ENCODE measurements around the gene EPHB1. TPM values are rescaled to one million over a fixed set of nuclear protein-coding genes. Genes with fewer than 3 reads are reported as not detected.

Gene EPHB1
- total RNA-seq, 2 experiments from 2014 or later = 0.39 to 0.91 TPM

- H3K27ac Mint-ChIP-seq = no peak overlapping the region
- POLR2A ChIA-PET = no interaction called here
- H3K9me3 Mint-ChIP-seq = no peaks in the 10 kb centered on the region
- ATAC-seq (ENCODE audit: low read depth) (no peak), DNase-seq (no peak)
- no peaks in the 10 kb centered on the region for H3K36me3 Mint-ChIP-seq
- H3K27me3 Mint-ChIP-seq = no peaks in the 10 kb centered on the region
- no peaks in the 10 kb centered on the region for H3K4me1 Mint-ChIP-seq
- H3K4me3 Mint-ChIP-seq = no peak overlapping the region
Observed at GRCh38 chr3:135078283-135078682, 283.2 kb downstream of the EPHB1 start.

- H3K4me3 Mint-ChIP-seq = no peak overlapping the region
- no peaks in the 10 kb centered on the region for H3K4me1 Mint-ChIP-seq
- DNase-seq (no peak), ATAC-seq (ENCODE audit: low read depth) (no peak)
- H3K36me3 Mint-ChIP-seq = no peaks in the 10 kb centered on the region
- POLR2A ChIA-PET = no interaction called here
- no peaks in the 10 kb centered on the region for H3K9me3 Mint-ChIP-seq
- no peak overlapping the region for H3K27ac Mint-ChIP-seq
- no peaks in the 10 kb centered on the region for H3K27me3 Mint-ChIP-seq
Observed at GRCh38 chr3:135079095-135079494, 284.0 kb downstream of the EPHB1 start.

- Mint-ChIP-seq H3K4me3 (no peak overlapping the region), H3K36me3 (no peaks in the 10 kb centered on the region), H3K9me3 (no peaks in the 10 kb centered on the region), H3K27me3 (no peaks in the 10 kb centered on the region), H3K27ac (no peak overlapping the region), H3K4me1 (no peaks in the 10 kb centered on the region)
- POLR2A ChIA-PET = no interaction called here
- no peak for DNase-seq
- ATAC-seq (ENCODE audit: low read depth) = no peak
Observed at GRCh38 chr3:135081451-135081850, 286.4 kb downstream of the EPHB1 start.

GRCh38 chr3:135081856-135082434, 286.9 kb downstream of the EPHB1 start:
- DNase-seq (no peak), ATAC-seq (ENCODE audit: low read depth) (no peak)
- H3K27me3 Mint-ChIP-seq = no peaks in the 10 kb centered on the region
- H3K9me3 Mint-ChIP-seq = no peaks in the 10 kb centered on the region
- no peak overlapping the region for H3K27ac Mint-ChIP-seq
- no peaks in the 10 kb centered on the region for H3K4me1 Mint-ChIP-seq
- POLR2A ChIA-PET = no interaction called here
- H3K4me3 Mint-ChIP-seq = no peak overlapping the region
- no peaks in the 10 kb centered on the region for H3K36me3 Mint-ChIP-seq

- DNase-seq (no peak), ATAC-seq (ENCODE audit: low read depth) (no peak)
- POLR2A ChIA-PET = no interaction called here
- no peaks in the 10 kb centered on the region for H3K4me1 Mint-ChIP-seq
- H3K27me3 Mint-ChIP-seq = no peaks in the 10 kb centered on the region
- H3K36me3 Mint-ChIP-seq = no peaks in the 10 kb centered on the region
- no peak overlapping the region for H3K4me3 Mint-ChIP-seq
- H3K9me3 Mint-ChIP-seq = no peaks in the 10 kb centered on the region
- H3K27ac Mint-ChIP-seq = no peak overlapping the region
Observed at GRCh38 chr3:135082706-135083105, 287.6 kb downstream of the EPHB1 start.

GRCh38 chr3:135083179-135083578, 288.1 kb downstream of the EPHB1 start:
- H3K4me3 Mint-ChIP-seq = no peak overlapping the region
- DNase-seq = no peak
- H3K9me3 Mint-ChIP-seq = no peaks in the 10 kb centered on the region
- ATAC-seq (ENCODE audit: low read depth) = no peak
- no peaks in the 10 kb centered on the region for H3K27me3 Mint-ChIP-seq
- POLR2A ChIA-PET = no interaction called here
- H3K27ac Mint-ChIP-seq = no peak overlapping the region
- H3K4me1 Mint-ChIP-seq = no peaks in the 10 kb centered on the region
- no peaks in the 10 kb centered on the region for H3K36me3 Mint-ChIP-seq

- POLR2A ChIA-PET = no interaction called here
- no peaks in the 10 kb centered on the region for H3K9me3 Mint-ChIP-seq
- ATAC-seq (ENCODE audit: low read depth) = no peak
Observed at GRCh38 chr3:135083756-135084155, 288.7 kb downstream of the EPHB1 start.

GRCh38 chr3:135084405-135084804, 289.3 kb downstream of the EPHB1 start:
- H3K36me3 Mint-ChIP-seq = no peaks in the 10 kb centered on the region
- no peaks in the 10 kb centered on the region for H3K27me3 Mint-ChIP-seq

More at GRCh38 chr3:135083756-135084155, 288.7 kb downstream of the EPHB1 start:
- Mint-ChIP-seq H3K4me1 (no peaks in the 10 kb centered on the region), H3K36me3 (no peaks in the 10 kb centered on the region), H3K27ac (no peak overlapping the region), H3K27me3 (no peaks in the 10 kb centered on the region), H3K4me3 (no peak overlapping the region)
- no peak for DNase-seq

GRCh38 chr3:135084976-135085375, 289.9 kb downstream of the EPHB1 start:
- H3K36me3 Mint-ChIP-seq = no peaks in the 10 kb centered on the region
- ATAC-seq (ENCODE audit: low read depth) = no peak
- no peaks in the 10 kb centered on the region for H3K9me3 Mint-ChIP-seq
- H3K4me3 Mint-ChIP-seq = no peak overlapping the region
- POLR2A ChIA-PET = no interaction called here
- H3K27me3 Mint-ChIP-seq = no peaks in the 10 kb centered on the region
- no peaks in the 10 kb centered on the region for H3K4me1 Mint-ChIP-seq
- DNase-seq = no peak
- no peak overlapping the region for H3K27ac Mint-ChIP-seq

More at GRCh38 chr3:135084405-135084804, 289.3 kb downstream of the EPHB1 start:
- DNase-seq (no peak), ATAC-seq (ENCODE audit: low read depth) (no peak)
- Mint-ChIP-seq H3K9me3 (no peaks in the 10 kb centered on the region), H3K4me3 (no peak overlapping the region), H3K4me1 (no peaks in the 10 kb centered on the region), H3K27ac (no peak overlapping the region)
- POLR2A ChIA-PET = no interaction called here

- no peaks in the 10 kb centered on the region for H3K27me3 Mint-ChIP-seq
- ATAC-seq (ENCODE audit: low read depth) = no peak
- no peaks in the 10 kb centered on the region for H3K36me3 Mint-ChIP-seq
- H3K4me3 Mint-ChIP-seq = no peak overlapping the region
- no peaks in the 10 kb centered on the region for H3K9me3 Mint-ChIP-seq
- H3K4me1 Mint-ChIP-seq = no peaks in the 10 kb centered on the region
- POLR2A ChIA-PET = no interaction called here
- no peak overlapping the region for H3K27ac Mint-ChIP-seq
- no peak for DNase-seq
Observed at GRCh38 chr3:135085652-135086436, 290.8 kb downstream of the EPHB1 start.

GRCh38 chr3:135087782-135088181, 292.7 kb downstream of the EPHB1 start:
- Mint-ChIP-seq H3K27me3 (no peaks in the 10 kb centered on the region), H3K36me3 (no peaks in the 10 kb centered on the region), H3K27ac (no peak overlapping the region), H3K4me3 (no peak overlapping the region), H3K4me1 (no peaks in the 10 kb centered on the region), H3K9me3 (no peaks in the 10 kb centered on the region)
- POLR2A ChIA-PET = no interaction called here
- DNase-seq (no peak), ATAC-seq (ENCODE audit: low read depth) (no peak)

GRCh38 chr3:135089451-135089850, 294.4 kb downstream of the EPHB1 start:
- POLR2A ChIA-PET = no interaction called here
- no peaks in the 10 kb centered on the region for H3K4me1 Mint-ChIP-seq
- DNase-seq (no peak), ATAC-seq (ENCODE audit: low read depth) (no peak)
- H3K9me3 Mint-ChIP-seq = no peaks in the 10 kb centered on the region
- no peak overlapping the region for H3K4me3 Mint-ChIP-seq
- H3K27me3 Mint-ChIP-seq = no peaks in the 10 kb centered on the region
- no peak overlapping the region for H3K27ac Mint-ChIP-seq
- H3K36me3 Mint-ChIP-seq = no peaks in the 10 kb centered on the region

- H3K36me3 Mint-ChIP-seq = no peaks in the 10 kb centered on the region
- DNase-seq (no peak), ATAC-seq (ENCODE audit: low read depth) (no peak)
- H3K27ac Mint-ChIP-seq = no peak overlapping the region
- no peaks in the 10 kb centered on the region for H3K27me3 Mint-ChIP-seq
- H3K4me1 Mint-ChIP-seq = no peaks in the 10 kb centered on the region
- POLR2A ChIA-PET = no interaction called here
- H3K4me3 Mint-ChIP-seq = no peak overlapping the region
- H3K9me3 Mint-ChIP-seq = no peaks in the 10 kb centered on the region
Observed at GRCh38 chr3:135090020-135090717, 295.1 kb downstream of the EPHB1 start.

- Mint-ChIP-seq H3K9me3 (no peaks in the 10 kb centered on the region), H3K27me3 (no peaks in the 10 kb centered on the region), H3K4me3 (no peak overlapping the region), H3K36me3 (no peaks in the 10 kb centered on the region), H3K27ac (no peak overlapping the region), H3K4me1 (no peaks in the 10 kb centered on the region)
- ATAC-seq (ENCODE audit: low read depth) (no peak), DNase-seq (no peak)
- POLR2A ChIA-PET = no interaction called here
Observed at GRCh38 chr3:135091946-135092345, 296.9 kb downstream of the EPHB1 start.
